ENCODE measurements around the gene C1orf35. TPM values are rescaled to one million over a fixed set of nuclear protein-coding genes. Genes with fewer than 3 reads are reported as not detected.

Gene C1orf35
- total and polyA plus RNA-seq, 9 of the 15 experiments (the other 6 are each of a cell fraction or from before 2014, with no cell fraction given): 3.2 to 48.7 (median 12.5) TPM

GRCh38 chr1:228151180-228151925, 48.2 kb upstream of the C1orf35 start (continued):
- TF ChIP-seq GTF3C2 (IDR thresholded peaks at IDR 0.05; ENCODE audit: borderline replicate concordance, extremely low read depth, insufficient read length): no peak
- 0 out of 2 replicates have a peak, but pooled peaks have one; percentile 11 for TF ChIP-seq POLR2G (IDR thresholded peaks at IDR 0.05; ENCODE audit: low read depth, low read length)
- TF ChIP-seq CHD7 (IDR thresholded peaks at IDR 0.05; ENCODE audit: low read depth, low read length): no peak
- TF ChIP-seq MLLT1 (IDR thresholded peaks at IDR 0.05): no peak
- no peak for TF ChIP-seq NELFE (IDR thresholded peaks at IDR 0.05; ENCODE audit: insufficient read depth, insufficient read length)
- TF ChIP-seq RBBP5 (IDR thresholded peaks at IDR 0.05; ENCODE audit: borderline replicate concordance, insufficient read depth, low read length, poor library complexity, severe bottlenecking): no peak
